SJSA1 (cell line): ENCODE results near the gene SIK3. TPM values are rescaled to one million over a fixed set of nuclear protein-coding genes. Genes with fewer than 3 reads are reported as not detected.

Experiments used
- DNase-seq, 2 experiments: peaks; one replicate each; pipeline ENCODE4 v3.0.0-alpha.2; 2015 to 2020; ENCODE audit warnings: low spot score in 2 of 2, low read depth in 1 of 2
- H3K27ac ChIP-seq: fragments of 250-450 bp; sonication (Bioruptor Pico); 2 replicates; pipeline ENCODE4 v1.5.1; 2020; ENCODE audit warnings: mild to moderate bottlenecking, moderate library complexity
- H3K27me3 ChIP-seq: fragments of 250-450 bp; sonication (Bioruptor Pico); replicated peaks from 2 replicates; pipeline ENCODE4 v1.5.1; 2020; ENCODE audit warnings: mild to moderate bottlenecking, moderate library complexity
- H3K36me3 ChIP-seq: fragments of 250-450 bp; sonication (Bioruptor Pico); 2 replicates; pipeline ENCODE4 v1.5.1; 2020; ENCODE audit warnings: mild to moderate bottlenecking
- H3K4me1 ChIP-seq: fragments of 250-450 bp; sonication (Bioruptor Pico); replicated peaks from 2 replicates; pipeline ENCODE4 v1.6.1; 2021; ENCODE audit warnings: mild to moderate bottlenecking
- H3K4me3 ChIP-seq: fragments of 250-450 bp; sonication (Bioruptor Pico); 2 replicates; pipeline ENCODE4 v1.5.1; 2020; ENCODE audit warnings: mild to moderate bottlenecking
- H3K9me3 ChIP-seq: fragments of 250-450 bp; sonication (Bioruptor Pico); replicated peaks from 2 replicates; pipeline ENCODE4 v1.5.1; 2020; ENCODE audit warnings: mild to moderate bottlenecking
- total RNA-seq: library from RNA; depleted of rRNA; stranded (reverse); fragments of >200 nt; shearing (Covaris generic); gene quantifications from 2 replicates; pipeline ENCODE4 v1.2.3, GENCODE V29; 2014

The SIK3 gene
- total RNA-seq, 1 experiment from 2014 or later, result 8.7 TPM

DNA sequence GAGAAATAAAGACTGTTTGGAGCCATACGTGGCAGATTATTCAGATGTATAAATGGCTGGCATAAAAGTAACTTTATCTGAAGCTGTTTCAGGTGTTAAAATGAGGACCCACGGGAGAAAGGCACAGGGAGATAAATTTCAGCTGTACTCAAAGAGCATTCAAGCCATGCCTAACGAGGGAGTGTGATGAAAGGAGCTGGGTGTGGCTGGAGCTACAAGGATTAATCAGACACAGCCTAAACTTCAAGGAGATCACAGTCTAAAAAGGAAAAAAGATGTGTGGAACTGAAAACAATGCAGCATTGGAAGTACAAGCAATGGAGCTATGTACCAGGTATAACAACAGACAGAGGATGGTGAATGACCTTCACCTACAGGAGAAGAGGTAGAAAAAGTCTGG is 140.0 kb downstream of the SIK3 start:
- Histone ChIP-seq H3K4me3 (no peak overlapping the region), H3K27me3 (no peaks in the 10 kb centered on the region), H3K36me3 (no peaks in the 10 kb centered on the region), H3K27ac (no peak overlapping the region), H3K9me3 (no peaks in the 10 kb centered on the region), H3K4me1 (peaks cover 17% of the 10 kb centered on the region)
- DNase-seq, result no peak

DNA sequence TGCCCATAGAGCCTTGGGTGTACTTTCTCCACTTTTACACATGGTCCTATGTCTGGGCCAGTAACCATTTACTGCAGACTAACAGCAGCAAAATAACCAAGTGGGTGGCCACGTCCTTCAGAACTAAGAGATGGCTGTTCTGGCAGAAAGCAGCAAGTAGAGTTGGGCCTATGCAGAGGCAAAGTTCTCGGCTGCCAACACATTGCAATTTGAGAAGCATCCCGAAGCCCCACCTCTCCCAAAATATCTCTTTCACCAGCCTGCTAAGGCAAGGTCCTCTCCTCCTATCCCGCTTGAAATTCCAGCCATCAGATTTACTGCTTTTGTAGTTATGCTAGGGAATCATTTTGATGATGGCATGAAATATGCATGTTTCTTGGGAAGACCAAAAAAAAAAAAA is 142.3 kb downstream of the SIK3 start:
- H3K4me1 ChIP-seq, result peaks cover 10% of the 10 kb centered on the region
- H3K27ac ChIP-seq, result no peak overlapping the region
- H3K9me3 ChIP-seq, result no peaks in the 10 kb centered on the region
- H3K36me3 ChIP-seq, result no peaks in the 10 kb centered on the region
- H3K4me3 ChIP-seq, result no peak overlapping the region
- H3K27me3 ChIP-seq, result no peaks in the 10 kb centered on the region
- DNase-seq, result no peak

GRCh38 chr11:116955548-116955947 is 142.7 kb downstream of the SIK3 start:
- Histone ChIP-seq H3K9me3 (no peaks in the 10 kb centered on the region), H3K27ac (no peak overlapping the region), H3K4me3 (no peak overlapping the region), H3K4me1 (peaks cover 6% of the 10 kb centered on the region), H3K36me3 (no peaks in the 10 kb centered on the region), H3K27me3 (no peaks in the 10 kb centered on the region)
- no peak for DNase-seq

- Histone ChIP-seq H3K9me3 (no peaks in the 10 kb centered on the region), H3K4me1 (peaks cover 3% of the 10 kb centered on the region; the same call in 1 of the 2 replicates), H3K27ac (no peak overlapping the region), H3K36me3 (no peaks in the 10 kb centered on the region), H3K27me3 (no peaks in the 10 kb centered on the region), H3K4me3 (no peak overlapping the region)
- no peak for DNase-seq
Measured at GRCh38 chr11:116953530-116954285, 144.5 kb downstream of the SIK3 start.

GRCh38 chr11:116951762-116952161 is 146.5 kb downstream of the SIK3 start:
- Histone ChIP-seq H3K4me1 (peaks cover 10% of the 10 kb centered on the region), H3K36me3 (no peaks in the 10 kb centered on the region), H3K27me3 (no peaks in the 10 kb centered on the region), H3K4me3 (no peak overlapping the region), H3K9me3 (no peaks in the 10 kb centered on the region), H3K27ac (no peak overlapping the region)
- DNase-seq, result no peak

DNA sequence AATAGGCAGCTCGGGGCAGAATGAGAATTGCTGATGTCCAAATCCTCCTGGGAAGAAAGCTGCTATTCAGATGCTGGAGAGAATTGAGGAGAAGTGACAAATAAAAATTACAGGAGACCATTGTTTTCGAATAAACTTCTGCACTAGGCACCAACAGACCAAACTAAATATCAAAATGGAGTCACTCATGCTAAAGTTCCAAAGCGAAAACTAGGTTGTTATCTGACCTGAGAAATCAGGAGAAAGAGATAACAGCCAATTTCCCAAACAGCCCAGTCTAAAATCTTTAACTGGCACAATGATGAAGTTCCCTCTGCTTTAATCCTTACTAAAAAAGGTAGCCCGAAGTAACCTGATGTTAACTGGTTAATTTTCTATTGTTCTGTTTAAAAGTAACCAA is 148.0 kb downstream of the SIK3 start:
- Histone ChIP-seq H3K36me3 (no peaks in the 10 kb centered on the region), H3K27me3 (no peaks in the 10 kb centered on the region), H3K27ac (no peak overlapping the region), H3K9me3 (no peaks in the 10 kb centered on the region), H3K4me3 (no peak overlapping the region), H3K4me1 (peaks cover 18% of the 10 kb centered on the region)
- no peak for DNase-seq

GRCh38 chr11:116948391-116948790 is 149.8 kb downstream of the SIK3 start:
- no peak overlapping the region for H3K27ac ChIP-seq
- no peaks in the 10 kb centered on the region for H3K27me3 ChIP-seq
- no peaks in the 10 kb centered on the region for H3K9me3 ChIP-seq
- H3K4me3 ChIP-seq, result no peak overlapping the region
- H3K4me1 ChIP-seq, result peaks cover 18% of the 10 kb centered on the region
- DNase-seq, result peak; percentile 36 to 47
- H3K36me3 ChIP-seq, result no peaks in the 10 kb centered on the region

- DNase-seq, result peak in 1 of 2 experiments; percentile 21
- no peak overlapping the region for H3K27ac ChIP-seq
- H3K4me3 ChIP-seq, result no peak overlapping the region
- H3K9me3 ChIP-seq, result no peaks in the 10 kb centered on the region
- H3K4me1 ChIP-seq, result peaks cover 18% of the 10 kb centered on the region
- no peaks in the 10 kb centered on the region for H3K36me3 ChIP-seq
- no peaks in the 10 kb centered on the region for H3K27me3 ChIP-seq
Measured at GRCh38 chr11:116946414-116946813, 151.8 kb downstream of the SIK3 start.

GRCh38 chr11:116939499-116939898 is 158.7 kb downstream of the SIK3 start:
- Histone ChIP-seq H3K4me1 (no peaks in the 10 kb centered on the region), H3K9me3 (no peaks in the 10 kb centered on the region), H3K27me3 (no peaks in the 10 kb centered on the region), H3K27ac (no peak overlapping the region), H3K36me3 (no peaks in the 10 kb centered on the region), H3K4me3 (no peak overlapping the region)
- no peak for DNase-seq

GRCh38 chr11:116938471-116939070 is 159.7 kb downstream of the SIK3 start:
- Histone ChIP-seq H3K9me3 (no peaks in the 10 kb centered on the region), H3K27ac (no peak overlapping the region), H3K36me3 (no peaks in the 10 kb centered on the region), H3K27me3 (no peaks in the 10 kb centered on the region), H3K4me3 (no peak overlapping the region), H3K4me1 (no peaks in the 10 kb centered on the region)
- DNase-seq, result no peak

DNA sequence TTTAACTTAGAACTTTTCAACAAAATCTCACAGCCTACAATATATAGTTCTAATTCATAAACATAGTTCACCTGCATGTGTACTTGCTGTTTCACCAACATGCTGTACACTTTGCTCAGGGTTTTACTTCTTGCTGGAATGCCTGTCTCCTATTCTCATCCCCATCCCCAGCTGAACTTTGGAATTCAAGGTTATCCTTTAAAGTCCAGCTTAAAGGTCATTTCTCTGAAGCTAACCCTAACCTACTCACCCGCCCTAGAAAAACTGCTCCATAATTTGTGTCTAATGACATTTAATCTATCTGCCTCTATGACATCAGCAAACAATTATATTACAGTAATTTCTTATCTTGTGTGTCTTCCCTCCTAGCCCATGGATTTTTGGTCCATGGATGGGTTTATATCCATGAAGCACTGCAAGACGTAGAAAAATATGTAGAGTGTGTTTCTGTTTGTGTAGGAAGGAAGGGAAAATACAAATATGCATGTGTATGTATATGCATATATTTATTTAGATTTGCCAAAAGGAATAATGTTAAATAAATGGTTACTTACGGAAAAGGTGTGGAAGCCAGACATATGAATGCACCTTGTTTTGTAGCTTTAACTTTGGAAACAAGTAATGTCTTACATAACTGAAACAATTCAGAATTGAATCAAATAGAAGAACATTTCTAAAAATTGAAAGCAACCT is 161.3 kb downstream of the SIK3 start:
- H3K9me3 ChIP-seq, result no peaks in the 10 kb centered on the region
- H3K27me3 ChIP-seq, result no peaks in the 10 kb centered on the region
- H3K27ac ChIP-seq, result no peak overlapping the region
- no peaks in the 10 kb centered on the region for H3K4me1 ChIP-seq
- H3K36me3 ChIP-seq, result no peaks in the 10 kb centered on the region
- H3K4me3 ChIP-seq, result no peak overlapping the region
- DNase-seq, result no peak

- Histone ChIP-seq H3K4me1 (no peaks in the 10 kb centered on the region), H3K36me3 (no peaks in the 10 kb centered on the region), H3K27me3 (no peaks in the 10 kb centered on the region), H3K27ac (no peak overlapping the region), H3K4me3 (no peak overlapping the region), H3K9me3 (no peaks in the 10 kb centered on the region)
- DNase-seq, result no peak
Measured at GRCh38 chr11:116935514-116935913, 162.7 kb downstream of the SIK3 start.

GRCh38 chr11:116935089-116935488 is 163.1 kb downstream of the SIK3 start:
- Histone ChIP-seq H3K4me1 (no peaks in the 10 kb centered on the region), H3K9me3 (no peaks in the 10 kb centered on the region), H3K27ac (no peak overlapping the region)

DNA sequence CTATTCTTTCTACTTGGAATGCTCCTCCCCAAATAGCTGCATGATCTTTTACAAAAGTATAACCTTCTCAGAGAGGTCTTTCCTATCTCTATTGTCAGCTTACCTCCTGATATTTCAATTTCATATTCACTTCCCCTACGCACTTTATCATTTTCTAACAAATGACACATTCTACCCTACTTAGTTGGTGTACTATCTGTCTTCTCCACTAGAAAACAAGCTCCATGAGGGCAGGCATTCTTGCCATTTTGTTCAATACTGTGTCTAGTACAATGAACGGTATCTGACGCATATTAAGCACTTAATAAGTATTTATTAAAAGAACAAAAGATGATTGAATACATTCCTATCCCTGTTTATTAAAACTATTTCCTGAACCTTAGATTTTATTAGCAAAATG is 164.3 kb downstream of the SIK3 start:
- Histone ChIP-seq H3K36me3 (no peaks in the 10 kb centered on the region), H3K4me1 (no peaks in the 10 kb centered on the region), H3K27ac (no peak overlapping the region), H3K9me3 (no peaks in the 10 kb centered on the region), H3K27me3 (no peaks in the 10 kb centered on the region), H3K4me3 (no peak overlapping the region)
- no peak for DNase-seq

More at GRCh38 chr11:116935089-116935488, 163.1 kb downstream of the SIK3 start:
- no peak overlapping the region for H3K4me3 ChIP-seq
- no peaks in the 10 kb centered on the region for H3K27me3 ChIP-seq
- DNase-seq, result no peak
- H3K36me3 ChIP-seq, result no peaks in the 10 kb centered on the region
